ENCODE results near the gene GIN1. TPM values are rescaled to one million over a fixed set of nuclear protein-coding genes. Genes with fewer than 3 reads are reported as not detected.
"Not testable (repeated sequence)": the region's sequence is repeated elsewhere in the genome, so short reads cannot be mapped to it uniquely, and the experiment has no call there.

The GIN1 gene, protein sequence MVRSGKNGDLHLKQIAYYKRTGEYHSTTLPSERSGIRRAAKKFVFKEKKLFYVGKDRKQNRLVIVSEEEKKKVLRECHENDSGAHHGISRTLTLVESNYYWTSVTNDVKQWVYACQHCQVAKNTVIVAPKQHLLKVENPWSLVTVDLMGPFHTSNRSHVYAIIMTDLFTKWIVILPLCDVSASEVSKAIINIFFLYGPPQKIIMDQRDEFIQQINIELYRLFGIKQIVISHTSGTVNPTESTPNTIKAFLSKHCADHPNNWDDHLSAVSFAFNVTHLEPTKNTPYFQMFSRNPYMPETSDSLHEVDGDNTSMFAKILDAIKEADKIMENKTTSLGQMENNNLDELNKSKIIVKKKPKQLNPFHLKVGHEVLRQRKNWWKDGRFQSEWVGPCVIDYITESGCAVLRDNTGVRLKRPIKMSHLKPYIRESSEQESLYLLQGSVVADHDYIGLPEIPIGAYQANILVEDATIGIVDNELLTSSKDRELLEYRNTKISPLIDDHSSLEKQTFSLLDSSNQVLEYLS
- total RNA-seq (10 to 100 TPM; 13.6 to 15.3 TPM), polyA plus RNA-seq (ENCODE audit: insufficient read length in 2 of 2) (10 to 100 TPM in 1 of 2 donors, 1 to 10 TPM in 1; 9.8 to 10.6 TPM)
- long read RNA-seq, donor 1, partial matches to known transcripts, result 11 of 20 reads
- long read RNA-seq, donor 1, other reads (novel, unspliced or antisense), result 8 of 20 reads
- long read RNA-seq, donor 2, result 0 reads
- long read RNA-seq, donor 3, result 0 reads
- long read RNA-seq, donor 4, partial matches to known transcripts, result 0 of 4 reads
- long read RNA-seq, donor 4, other reads (novel, unspliced or antisense), result 0 of 4 reads

DNA sequence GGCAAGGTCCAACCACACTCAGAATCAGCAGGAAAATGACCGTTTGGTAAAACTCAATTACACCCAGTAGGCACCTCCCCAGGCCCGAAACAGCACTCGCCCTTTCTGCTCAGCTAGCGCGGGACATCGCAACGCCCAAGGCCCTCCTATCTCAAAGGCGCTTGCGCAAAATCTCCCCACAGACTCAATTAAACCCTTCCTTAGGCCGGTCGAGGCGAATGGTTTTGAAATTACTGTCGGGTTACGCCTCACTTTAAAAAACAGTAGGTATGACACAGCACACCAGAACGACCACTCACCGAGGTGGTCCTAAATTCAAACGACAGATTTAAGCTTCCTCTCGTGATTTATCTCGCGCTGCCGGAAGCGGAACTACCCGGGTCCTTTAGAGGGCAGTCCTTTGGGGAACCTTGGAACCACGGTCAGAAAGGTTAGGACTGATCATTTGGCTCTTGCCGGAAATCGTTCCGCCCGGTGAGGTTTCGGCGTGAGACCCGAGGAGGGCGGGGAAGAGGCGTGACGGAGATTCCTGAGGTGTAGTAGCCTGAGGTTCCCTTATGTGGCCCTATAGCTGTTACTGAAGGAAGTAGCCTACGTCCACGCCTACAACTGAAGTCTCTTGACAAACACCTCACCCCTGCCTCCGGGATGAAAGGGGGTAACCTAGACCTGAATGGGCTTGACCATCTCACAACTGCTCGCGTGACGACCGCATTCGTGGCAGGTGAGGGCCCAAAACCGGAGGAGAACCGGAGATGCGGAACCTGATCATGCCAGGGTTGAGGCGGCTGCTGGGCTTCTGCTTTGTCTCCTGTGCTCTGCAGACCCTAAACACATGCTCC, at the start of gene GIN1, which contains the start of gene PPIP5K2:
GIN1 (minus strand) TSS at position 374 of the 842 bp plus-strand sequence. CDS start 11,431 bp downstream, outside the sequence.
PPIP5K2 (plus strand) TSS at position 537 of the 842 bp plus-strand sequence. CDS start 9,289 bp downstream, outside the sequence.
- H3K27me3 ChIP-seq (ENCODE audit: control insufficient read depth, insufficient read depth, low read length), result no peaks in the 10 kb centered on the region
- H3K36me3 ChIP-seq (ENCODE audit: control insufficient read depth, insufficient read depth, low read length), result no peaks in the 10 kb centered on the region
- peak; percentile 91 to 99 (median 96) for DNase-seq (ENCODE audit: low read depth in 4 of 6, low spot score in 6 of 6)
- 0% methylated on average over 45 of the region's 46 CpGs for WGBS (ENCODE audit: insufficient coverage)
- H3K4me1 ChIP-seq (ENCODE audit: control insufficient read depth, insufficient read depth, low read length), result no peaks in the 10 kb centered on the region
- no peaks in the 10 kb centered on the region for H3K9me3 ChIP-seq (ENCODE audit: control insufficient read depth, insufficient read depth, low read length)
- peak within 1 kb of the TSS; percentile 68 for H3K4me3 ChIP-seq (ENCODE audit: low read depth, low read length)
- peak within 1 kb of the TSS; percentile 95 for H3K27ac ChIP-seq (ENCODE audit: low read depth, low read length)

- Histone ChIP-seq H3K4me3 (ENCODE audit: low read depth, low read length) (no peak overlapping the region), H3K36me3 (ENCODE audit: control insufficient read depth, insufficient read depth, low read length) (no peaks in the 10 kb centered on the region), H3K27me3 (ENCODE audit: control insufficient read depth, insufficient read depth, low read length) (no peaks in the 10 kb centered on the region), H3K27ac (ENCODE audit: low read depth, low read length) (no peak overlapping the region), H3K4me1 (ENCODE audit: control insufficient read depth, insufficient read depth, low read length) (no peaks in the 10 kb centered on the region), H3K9me3 (ENCODE audit: control insufficient read depth, insufficient read depth, low read length) (no peaks in the 10 kb centered on the region)
- DNase-seq (ENCODE audit: low read depth in 4 of 6, low spot score in 6 of 6), result no peak
These were observed 46.8 kb upstream of the GIN1 start for GRCh38 chr5:103166706-103167105.

DNA sequence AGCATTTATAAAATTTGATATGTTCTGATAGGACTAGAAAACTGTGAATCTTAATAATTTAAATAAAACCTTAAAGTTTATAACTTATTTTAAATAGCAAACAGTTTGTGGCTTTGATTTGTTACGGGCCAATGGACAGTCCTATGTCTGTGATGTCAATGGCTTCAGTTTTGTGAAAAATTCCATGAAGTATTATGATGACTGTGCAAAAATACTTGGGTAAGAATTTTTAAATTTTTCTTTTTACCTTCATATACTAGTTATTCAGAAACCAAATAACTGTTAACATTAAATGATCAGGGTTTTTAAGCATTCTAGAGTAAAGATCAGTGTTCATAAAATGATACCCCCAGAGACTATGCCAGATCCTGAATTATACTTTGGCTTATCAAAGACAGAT, 31.2 kb upstream of the GIN1 start:
- Histone ChIP-seq H3K27ac (ENCODE audit: low read depth, low read length) (no peak overlapping the region), H3K4me1 (ENCODE audit: control insufficient read depth, insufficient read depth, low read length) (no peaks in the 10 kb centered on the region), H3K9me3 (ENCODE audit: control insufficient read depth, insufficient read depth, low read length) (no peaks in the 10 kb centered on the region), H3K36me3 (ENCODE audit: control insufficient read depth, insufficient read depth, low read length) (no peaks in the 10 kb centered on the region), H3K27me3 (ENCODE audit: control insufficient read depth, insufficient read depth, low read length) (no peaks in the 10 kb centered on the region), H3K4me3 (ENCODE audit: low read depth, low read length) (no peak overlapping the region)
- no CpG with 5 or more reads among the region's 1 CpG for WGBS (ENCODE audit: insufficient coverage)
- DNase-seq (ENCODE audit: low read depth in 4 of 6, low spot score in 6 of 6), result no peak

- H3K4me3 ChIP-seq (ENCODE audit: low read depth, low read length), result no peak overlapping the region
- WGBS (ENCODE audit: insufficient coverage), result no CpG with 5 or more reads among the region's 1 CpG
- H3K9me3 ChIP-seq (ENCODE audit: control insufficient read depth, insufficient read depth, low read length), result no peaks in the 10 kb centered on the region
- no peaks in the 10 kb centered on the region for H3K4me1 ChIP-seq (ENCODE audit: control insufficient read depth, insufficient read depth, low read length)
- H3K27me3 ChIP-seq (ENCODE audit: control insufficient read depth, insufficient read depth, low read length), result no peaks in the 10 kb centered on the region
- no peak for DNase-seq (ENCODE audit: low read depth in 4 of 6, low spot score in 6 of 6)
- H3K36me3 ChIP-seq (ENCODE audit: control insufficient read depth, insufficient read depth, low read length), result no peaks in the 10 kb centered on the region
- H3K27ac ChIP-seq (ENCODE audit: low read depth, low read length), result no peak overlapping the region
These were observed 28.3 kb upstream of the GIN1 start for GRCh38 chr5:103148213-103148612.

GRCh38 chr5:103145196-103145595, 25.3 kb upstream of the GIN1 start:
- Histone ChIP-seq H3K36me3 (ENCODE audit: control insufficient read depth, insufficient read depth, low read length) (peaks cover 15% of the 10 kb centered on the region), H3K4me3 (ENCODE audit: low read depth, low read length) (no peak overlapping the region), H3K9me3 (ENCODE audit: control insufficient read depth, insufficient read depth, low read length) (no peaks in the 10 kb centered on the region), H3K27ac (ENCODE audit: low read depth, low read length) (no peak overlapping the region), H3K4me1 (ENCODE audit: control insufficient read depth, insufficient read depth, low read length) (no peaks in the 10 kb centered on the region), H3K27me3 (ENCODE audit: control insufficient read depth, insufficient read depth, low read length) (no peaks in the 10 kb centered on the region)
- DNase-seq (ENCODE audit: low read depth in 4 of 6, low spot score in 6 of 6), result no peak

- DNase-seq (ENCODE audit: low read depth in 4 of 6, low spot score in 6 of 6); H3K9me3 ChIP-seq (ENCODE audit: control insufficient read depth, insufficient read depth, low read length); H3K4me1 ChIP-seq (ENCODE audit: control insufficient read depth, insufficient read depth, low read length); H3K27me3 ChIP-seq (ENCODE audit: control insufficient read depth, insufficient read depth, low read length); H3K27ac ChIP-seq (ENCODE audit: low read depth, low read length); H3K4me3 ChIP-seq (ENCODE audit: low read depth, low read length): not testable (repeated sequence)
- 97% methylated on average over 21 of the region's 25 CpGs for WGBS (ENCODE audit: insufficient coverage)
- peaks cover 15% of the 10 kb centered on the region for H3K36me3 ChIP-seq (ENCODE audit: control insufficient read depth, insufficient read depth, low read length)
These were observed 22.2 kb upstream of the GIN1 start for GRCh38 chr5:103142132-103142531.

DNA sequence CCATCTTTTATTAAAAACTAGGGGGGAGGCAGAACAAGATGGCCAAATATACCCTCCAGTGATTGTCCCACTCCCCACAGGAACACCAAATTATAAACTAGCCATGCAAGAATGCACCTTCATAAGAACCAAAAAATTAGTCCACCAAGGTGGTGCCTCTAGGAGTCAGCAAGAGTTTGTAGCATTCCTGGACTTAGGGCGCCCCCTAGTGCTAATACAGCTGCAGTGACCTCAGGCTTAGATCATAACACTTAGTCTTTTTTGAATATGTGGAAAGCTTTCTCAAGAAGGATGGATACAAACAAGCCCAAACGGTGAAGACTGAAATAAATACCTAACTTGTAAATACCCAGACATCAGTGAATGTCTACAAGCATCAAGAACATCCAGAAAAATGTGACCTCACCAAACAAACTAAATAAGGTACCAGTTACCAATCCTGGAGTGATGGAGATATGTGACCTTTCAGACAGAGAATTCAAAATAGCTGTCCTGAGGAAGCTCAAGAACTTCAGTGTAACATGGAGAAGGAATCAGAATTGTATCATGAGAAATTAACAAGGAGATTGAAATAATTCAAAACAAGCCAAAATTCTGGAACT, 19.4 kb upstream of the GIN1 start:
- Histone ChIP-seq H3K27ac (ENCODE audit: low read depth, low read length) (no peak overlapping the region), H3K4me3 (ENCODE audit: low read depth, low read length) (no peak overlapping the region), H3K36me3 (ENCODE audit: control insufficient read depth, insufficient read depth, low read length) (peaks cover 23% of the 10 kb centered on the region), H3K4me1 (ENCODE audit: control insufficient read depth, insufficient read depth, low read length) (no peaks in the 10 kb centered on the region), H3K27me3 (ENCODE audit: control insufficient read depth, insufficient read depth, low read length) (no peaks in the 10 kb centered on the region), H3K9me3 (ENCODE audit: control insufficient read depth, insufficient read depth, low read length) (no peaks in the 10 kb centered on the region)
- peak in 5 of 6 donors; percentile 36 to 87 (median 39) for DNase-seq (ENCODE audit: low read depth in 4 of 6, low spot score in 6 of 6)
- WGBS (ENCODE audit: insufficient coverage), result no CpG with 5 or more reads among the region's 2 CpGs

GRCh38 chr5:103138202-103138690, 18.3 kb upstream of the GIN1 start:
- Histone ChIP-seq H3K4me1 (ENCODE audit: control insufficient read depth, insufficient read depth, low read length) (no peaks in the 10 kb centered on the region), H3K4me3 (ENCODE audit: low read depth, low read length) (no peak overlapping the region), H3K36me3 (ENCODE audit: control insufficient read depth, insufficient read depth, low read length) (peaks cover 23% of the 10 kb centered on the region), H3K27ac (ENCODE audit: low read depth, low read length) (no peak overlapping the region), H3K27me3 (ENCODE audit: control insufficient read depth, insufficient read depth, low read length) (no peaks in the 10 kb centered on the region), H3K9me3 (ENCODE audit: control insufficient read depth, insufficient read depth, low read length) (no peaks in the 10 kb centered on the region)
- WGBS (ENCODE audit: insufficient coverage), result no CpG with 5 or more reads among the region's 3 CpGs
- no peak for DNase-seq (ENCODE audit: low read depth in 4 of 6, low spot score in 6 of 6)

DNA sequence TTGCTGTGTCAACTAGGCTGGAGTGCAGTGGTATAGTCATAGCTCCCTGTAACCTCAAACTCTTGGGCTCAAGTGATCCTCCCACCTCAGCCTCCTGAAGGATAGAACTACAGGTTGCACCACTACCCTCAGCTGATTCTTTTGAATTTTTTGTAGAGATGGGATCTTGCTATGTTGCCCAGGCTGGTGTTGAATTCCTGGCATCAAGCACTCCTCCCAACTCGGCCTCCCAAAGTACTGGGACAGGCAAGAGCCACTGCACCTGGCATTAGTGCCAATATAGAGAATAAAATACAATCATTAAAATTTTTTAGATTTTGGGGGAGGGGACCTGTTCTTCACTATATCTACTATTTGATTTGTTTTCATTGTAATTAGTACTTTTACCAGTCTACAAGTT, 15.5 kb upstream of the GIN1 start:
- no peaks in the 10 kb centered on the region for H3K9me3 ChIP-seq (ENCODE audit: control insufficient read depth, insufficient read depth, low read length)
- DNase-seq (ENCODE audit: low read depth in 4 of 6, low spot score in 6 of 6), result no peak
- no peaks in the 10 kb centered on the region for H3K27me3 ChIP-seq (ENCODE audit: control insufficient read depth, insufficient read depth, low read length)
- no CpG with 5 or more reads among the region's 1 CpG for WGBS (ENCODE audit: insufficient coverage)
- peaks cover 9% of the 10 kb centered on the region for H3K36me3 ChIP-seq (ENCODE audit: control insufficient read depth, insufficient read depth, low read length)
- no peaks in the 10 kb centered on the region for H3K4me1 ChIP-seq (ENCODE audit: control insufficient read depth, insufficient read depth, low read length)
- H3K4me3 ChIP-seq (ENCODE audit: low read depth, low read length), result no peak overlapping the region
- H3K27ac ChIP-seq (ENCODE audit: low read depth, low read length), result no peak overlapping the region

Data from spinal cord (tissue), 10 donors.